H9 (cell line): Measurements from ENCODE around the gene JSRP1. TPM values are rescaled to one million over a fixed set of nuclear protein-coding genes. Genes with fewer than 3 reads are reported as not detected.
A peak's percentile ranks its signal among the peaks of the same experiment; 100 is the strongest.

Experiments
- DNase-seq: peaks from one replicate; pipeline ENCODE4 v3.0.0-alpha.2; 2017
- H2AFZ ChIP-seq: one replicate; pipeline ENCODE4 v1.6.1; 2013; ENCODE audit warnings: mild to moderate bottlenecking, low read length, control low read depth, moderate library complexity
- H2AK5ac ChIP-seq: 2 replicates; pipeline ENCODE4 v1.6.1; 2013; ENCODE audit warnings: low read length, control low read depth, mixed read lengths; ENCODE audit not compliant: insufficient read length
- H2BK120ac ChIP-seq: one replicate; pipeline ENCODE4 v1.6.1; 2013; ENCODE audit warnings: low read depth, mild to moderate bottlenecking, low read length, control low read depth, inconsistent platforms; ENCODE audit not compliant: poor library complexity, severe bottlenecking
- H2BK12ac ChIP-seq: 2 replicates; pipeline ENCODE4 v1.6.1; 2013; ENCODE audit warnings: low read length, control low read depth, mixed read lengths, low read depth; ENCODE audit not compliant: insufficient read length
- H2BK15ac ChIP-seq: 2 replicates; pipeline ENCODE4 v1.6.1; 2013; ENCODE audit warnings: low read depth, low read length, control low read depth
- H2BK20ac ChIP-seq: one replicate; pipeline ENCODE4 v1.6.1; 2013; ENCODE audit warnings: low read depth, mild to moderate bottlenecking, low read length, control low read depth, inconsistent platforms; ENCODE audit not compliant: poor library complexity, severe bottlenecking
- H2BK5ac ChIP-seq: 2 replicates; pipeline ENCODE4 v1.6.1; 2013; ENCODE audit warnings: low read length, control low read depth, mixed read lengths; ENCODE audit not compliant: insufficient read length
- H3K14ac ChIP-seq: 2 replicates; pipeline ENCODE4 v1.6.1; 2013; ENCODE audit warnings: low read length, control low read depth; ENCODE audit not compliant: insufficient read depth
- H3K18ac ChIP-seq: 2 replicates; pipeline ENCODE4 v1.6.1; 2013; ENCODE audit warnings: low read depth, mild to moderate bottlenecking, mixed read lengths, low read length, control low read depth; ENCODE audit not compliant: insufficient read length
- H3K23ac ChIP-seq: 2 replicates; pipeline ENCODE4 v1.6.1; 2013; ENCODE audit warnings: low read length, control low read depth, mixed read lengths, low read depth; ENCODE audit not compliant: insufficient read length
- H3K23me2 ChIP-seq: 2 replicates; pipeline ENCODE4 v1.6.1; 2013; ENCODE audit warnings: low read depth, mild to moderate bottlenecking, mixed read lengths, low read length, control low read depth; ENCODE audit not compliant: insufficient read length, poor library complexity, severe bottlenecking
- H3K27ac ChIP-seq: 2 replicates; pipeline ENCODE4 v1.5.1; 2013; ENCODE audit warnings: low read length, control low read depth, mixed read lengths, low read depth; ENCODE audit not compliant: insufficient read length
- H3K27me3 ChIP-seq: 2 replicates; pipeline ENCODE4 v1.6.1; 2013; ENCODE audit warnings: low read length, control low read depth, inconsistent platforms; ENCODE audit not compliant: insufficient read depth
- H3K4ac ChIP-seq: 2 replicates; pipeline ENCODE4 v1.6.1; 2013; ENCODE audit warnings: low read depth, mild to moderate bottlenecking, control low read depth, inconsistent platforms, low read length, moderate library complexity
- H3K4me1 ChIP-seq: 2 replicates; pipeline ENCODE4 v1.6.1; 2013; ENCODE audit warnings: low read length, control low read depth, inconsistent platforms; ENCODE audit not compliant: insufficient read depth
- H3K4me2 ChIP-seq: 2 replicates; pipeline ENCODE4 v1.6.1; 2013; ENCODE audit warnings: low read length, control low read depth, mixed read lengths; ENCODE audit not compliant: insufficient read length, insufficient read depth
- H3K56ac ChIP-seq: 2 replicates; pipeline ENCODE4 v1.6.1; 2013; ENCODE audit warnings: low read depth, mild to moderate bottlenecking, mixed read lengths, low read length, control low read depth; ENCODE audit not compliant: insufficient read length
- H3K79me1 ChIP-seq: 2 replicates; pipeline ENCODE4 v1.6.1; 2013; ENCODE audit warnings: low read depth, mild to moderate bottlenecking, moderate library complexity, low read length, control low read depth, inconsistent platforms; ENCODE audit not compliant: insufficient read depth, poor library complexity, severe bottlenecking
- H3K79me2 ChIP-seq: 2 replicates; pipeline ENCODE4 v1.6.1; 2013; ENCODE audit warnings: low read length, control low read depth, inconsistent platforms; ENCODE audit not compliant: insufficient read depth
- H3K9ac ChIP-seq: 2 replicates; pipeline ENCODE4 v1.6.1; 2013; ENCODE audit warnings: low read length, control low read depth, mixed read lengths; ENCODE audit not compliant: insufficient read length; ENCODE audit errors: extremely low read depth
- H3K9me3 ChIP-seq: one replicate; pipeline ENCODE4 v1.6.1; 2013; ENCODE audit warnings: low read depth, low read length, inconsistent platforms; ENCODE audit not compliant: control insufficient read depth
- H3T11ph ChIP-seq: one replicate; pipeline ENCODE4 v1.6.1; 2013; ENCODE audit warnings: mild to moderate bottlenecking, low read length, control low read depth, inconsistent platforms
- H4K20me1 ChIP-seq: one replicate; pipeline ENCODE4 v1.6.1; 2013; ENCODE audit not compliant: control insufficient read depth, insufficient read length, insufficient read depth
- H4K5ac ChIP-seq: 2 replicates; pipeline ENCODE4 v1.6.1; 2013; ENCODE audit warnings: low read depth, mild to moderate bottlenecking, mixed read lengths, low read length, control low read depth; ENCODE audit not compliant: insufficient read length
- H4K8ac ChIP-seq: replicated peaks from 2 replicates; pipeline ENCODE4 v1.6.1; 2013; ENCODE audit warnings: low read length, control low read depth, mixed read lengths, low read depth; ENCODE audit not compliant: insufficient read length
- H4K91ac ChIP-seq: 2 replicates; pipeline ENCODE4 v1.6.1; 2013; ENCODE audit warnings: low read depth, mild to moderate bottlenecking, moderate library complexity, mixed read lengths, low read length, control low read depth; ENCODE audit not compliant: insufficient read length
- H3K27ac Mint-ChIP-seq, 3 experiments: 2 replicates in 2 of 3; 3 replicates in 1 of 3; pipeline ENCODE4 v1.8.0; 2020 to 2021; ENCODE audit warnings: mixed read lengths in 3 of 3, mild to moderate bottlenecking in 1 of 3, moderate library complexity in 1 of 3
- H3K27me3 Mint-ChIP-seq: 2 replicates; pipeline ENCODE4 v1.8.0; 2021; ENCODE audit warnings: low read depth, mild to moderate bottlenecking, moderate library complexity, mixed read lengths
- H3K36me3 Mint-ChIP-seq, 3 experiments: 2 replicates in 2 of 3; 3 replicates in 1 of 3; pipeline ENCODE4 v1.8.0; 2020 to 2021; ENCODE audit warnings: low read depth in 3 of 3, mixed read lengths in 3 of 3; ENCODE audit not compliant: insufficient read depth in 1 of 3
- H3K4me1 Mint-ChIP-seq, 2 experiments: 2 replicates each; pipeline ENCODE4 v1.8.0; 2020; ENCODE audit warnings: mixed read lengths in 2 of 2
- H3K4me3 Mint-ChIP-seq, 2 experiments: 2 replicates in 1 of 2; 3 replicates in 1 of 2; pipeline ENCODE4 v1.8.0; 2020 to 2021; ENCODE audit warnings: mild to moderate bottlenecking in 2 of 2, mixed read lengths in 2 of 2, moderate library complexity in 1 of 2
- H3K9me3 Mint-ChIP-seq, 2 experiments: 2 replicates in 1 of 2; 3 replicates in 1 of 2; pipeline ENCODE4 v1.8.0; 2020; ENCODE audit warnings: mild to moderate bottlenecking in 2 of 2, mixed read lengths in 2 of 2, moderate library complexity in 1 of 2
- CTCF ChIP-seq: fragments of 200-600 bp; sonication (generic); conservative IDR thresholded peaks from 3 replicates; pipeline ENCODE4 v1.8.0; 2021; ENCODE audit warnings: antibody characterized with exemption, mild to moderate bottlenecking
- WGBS: extraction: QIAGEN DNeasy Blood & Tissue Kit; methylation state at CpG from one replicate; pipeline ENCODE4 v1.1.7; 2013; ENCODE audit warnings: missing lambda C conversion rate, low lambda C conversion rate, mixed read lengths; ENCODE audit not compliant: insufficient read length; ENCODE audit errors: extremely low coverage; 5-methylcytosine and 5-hydroxymethylcytosine counted together
- total RNA-seq: library from RNA; stranded (reverse); gene quantifications from 2 replicates; pipeline ENCODE4 v1.2.1, GENCODE V29; 2021

JSRP1 gene
- total RNA-seq, 1 experiment from 2014 or later: 0.90 TPM

- no peak overlapping the region for H2AK5ac ChIP-seq
- H2BK12ac ChIP-seq: no peak overlapping the region
- no peak overlapping the region for H3K18ac ChIP-seq
- no peaks in the 10 kb centered on the region for H4K20me1 ChIP-seq
- Mint-ChIP-seq H3K9me3 (no peaks in the 10 kb centered on the region), H3K4me1 (no peaks in the 10 kb centered on the region), H3K27ac (peak overlapping the region in 2 of 3 experiments; percentile 81 to 93; a peak in 2 of 7 replicates), H3K36me3 (peaks cover 9 to 54% (median 45%) of the 10 kb centered on the region in 3 experiments; a peak in 6 of 7 replicates), H3K27me3 (no peaks in the 10 kb centered on the region; the same call in 1 of the 2 replicates), H3K4me3 (no peak overlapping the region)
- H3K27me3 ChIP-seq: no peaks in the 10 kb centered on the region
- H2BK20ac ChIP-seq: no peak overlapping the region
- H3K23me2 ChIP-seq: no peaks in the 10 kb centered on the region
- no peaks in the 10 kb centered on the region for H3K9me3 ChIP-seq
- no peak for TF ChIP-seq CTCF
- H3K9ac ChIP-seq: no peak overlapping the region
- H4K8ac ChIP-seq: no peak overlapping the region
- no peak overlapping the region for H3K56ac ChIP-seq
- no peak overlapping the region for H3K4ac ChIP-seq
- no peak overlapping the region for H3T11ph ChIP-seq
- H2AFZ ChIP-seq: no peak overlapping the region
- H3K23ac ChIP-seq: no peak overlapping the region
- H3K4me1 ChIP-seq: no peaks in the 10 kb centered on the region
- H3K27ac ChIP-seq: no peak overlapping the region
- no peaks in the 10 kb centered on the region for H3K79me1 ChIP-seq
- no CpG with 5 or more reads among the region's 48 CpGs for WGBS
- no peak overlapping the region for H3K14ac ChIP-seq
- DNase-seq: no peak
- H4K5ac ChIP-seq: no peak overlapping the region
- no peak overlapping the region for H3K4me2 ChIP-seq
- H2BK5ac ChIP-seq: no peak overlapping the region
- H3K79me2 ChIP-seq: no peaks in the 10 kb centered on the region
- no peak overlapping the region for H2BK15ac ChIP-seq
- no peak overlapping the region for H4K91ac ChIP-seq
- no peak overlapping the region for H2BK120ac ChIP-seq
Measured at GRCh38 chr19:2228157-2229030, 27.8 kb downstream of the JSRP1 start.
